NCI-H146 (cell line): ENCODE data around the gene RNF152.
A peak's percentile ranks its signal among the peaks of the same experiment; 100 is the strongest.

Experiments used
- DNase-seq: peaks from one replicate; lab custom pipeline; 2025; lab: John Stamatoyannopoulos, UW

Gene RNF152

GRCh38 chr18:61892683-61893308 lies at the start of gene RNF152:
Gene RNF152 (minus strand): TSS chr18:61893007. CDS start chr18:61816463, 76,544 bp downstream.
- DNase-seq = peak; percentile 85

- DNase-seq = no peak
These were observed 49.2 kb upstream of the RNF152 start for GRCh38 chr18:61941948-61942471.

- DNase-seq = no peak
These were observed 46.4 kb upstream of the RNF152 start for GRCh38 chr18:61939046-61939674.

GRCh38 chr18:61935362-61935761 lies 42.6 kb upstream of the RNF152 start:
- no peak for DNase-seq

GRCh38 chr18:61931654-61932379 lies 39.0 kb upstream of the RNF152 start:
- DNase-seq = no peak

GRCh38 chr18:61929881-61930640 lies 37.3 kb upstream of the RNF152 start:
- DNase-seq = peak; percentile 95

- DNase-seq = no peak
These were observed 33.7 kb upstream of the RNF152 start for GRCh38 chr18:61926532-61926931.

GRCh38 chr18:61924550-61924949 lies 31.7 kb upstream of the RNF152 start:
- no peak for DNase-seq

- no peak for DNase-seq
These were observed 29.6 kb upstream of the RNF152 start for GRCh38 chr18:61922435-61922834.

DNA sequence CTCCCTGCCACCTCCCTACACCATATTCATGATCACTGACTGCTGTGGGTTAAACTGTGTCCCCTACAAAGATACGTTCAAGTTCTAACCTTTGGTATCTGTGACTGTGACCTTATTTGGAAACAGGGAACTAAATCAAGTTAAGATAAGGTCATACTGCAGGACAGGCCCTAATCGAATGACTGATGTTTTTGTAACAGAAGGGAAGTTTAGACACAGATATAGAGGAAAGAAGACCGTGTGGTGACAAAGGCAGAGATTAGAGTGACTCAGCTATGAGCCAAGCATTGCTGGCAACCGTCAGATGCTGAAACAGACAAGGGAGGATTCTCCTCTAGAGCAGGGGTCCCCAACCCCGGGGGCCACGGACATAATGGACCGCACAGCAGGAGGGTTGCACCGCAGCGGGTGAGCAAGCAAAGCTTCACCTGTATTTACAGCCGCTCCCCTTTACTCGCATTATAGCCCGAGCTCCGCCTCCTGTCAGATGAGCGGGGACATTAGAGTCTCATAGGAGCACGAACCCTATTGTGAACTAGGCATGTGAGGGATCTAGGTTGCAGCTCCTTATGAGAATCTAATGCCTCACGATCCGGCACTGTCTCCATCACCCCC lies 28.9 kb upstream of the RNF152 start:
- DNase-seq = peak; percentile 95

DNA sequence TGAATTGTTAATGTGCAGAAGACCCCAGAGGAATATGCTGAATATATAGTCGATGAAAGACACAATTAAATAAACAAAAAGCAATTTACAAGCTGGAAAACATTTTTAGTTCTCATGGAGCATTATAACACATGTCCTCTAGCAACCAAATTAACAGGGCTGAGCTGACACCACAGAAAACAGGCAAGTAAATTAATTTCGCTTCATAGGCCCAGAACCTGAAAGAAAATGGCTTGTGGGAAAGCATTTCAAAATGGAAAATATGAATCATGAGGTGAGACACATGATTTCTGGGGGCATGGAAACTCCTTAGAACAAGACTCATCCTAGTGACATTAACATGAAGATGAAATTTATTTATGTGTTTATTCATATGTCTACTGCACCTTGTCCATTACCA lies 25.0 kb upstream of the RNF152 start:
- DNase-seq = no peak

DNA sequence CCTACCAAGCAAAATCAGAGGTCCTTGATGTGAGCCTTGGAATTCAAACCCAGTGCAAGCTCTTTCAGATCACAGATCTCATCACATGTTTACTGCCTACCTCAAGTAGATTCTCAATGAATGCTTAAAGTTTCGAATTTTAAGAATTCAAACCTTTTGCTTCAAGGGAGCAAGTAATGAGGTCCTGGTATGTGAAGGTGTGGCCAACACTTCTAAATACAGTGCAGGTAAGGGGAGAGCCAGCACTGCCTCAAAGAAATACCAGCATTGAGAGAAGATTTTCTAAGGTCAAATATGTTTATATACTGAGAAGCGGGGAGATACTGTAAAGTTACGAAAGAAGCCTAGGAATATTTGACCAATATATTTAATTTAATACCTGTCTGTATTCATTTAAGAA lies 19.7 kb upstream of the RNF152 start:
- DNase-seq = no peak

- DNase-seq = no peak
These were observed 17.3 kb upstream of the RNF152 start for GRCh38 chr18:61910101-61910500.

GRCh38 chr18:61908661-61909060 lies 15.9 kb upstream of the RNF152 start:
- DNase-seq = no peak

DNA sequence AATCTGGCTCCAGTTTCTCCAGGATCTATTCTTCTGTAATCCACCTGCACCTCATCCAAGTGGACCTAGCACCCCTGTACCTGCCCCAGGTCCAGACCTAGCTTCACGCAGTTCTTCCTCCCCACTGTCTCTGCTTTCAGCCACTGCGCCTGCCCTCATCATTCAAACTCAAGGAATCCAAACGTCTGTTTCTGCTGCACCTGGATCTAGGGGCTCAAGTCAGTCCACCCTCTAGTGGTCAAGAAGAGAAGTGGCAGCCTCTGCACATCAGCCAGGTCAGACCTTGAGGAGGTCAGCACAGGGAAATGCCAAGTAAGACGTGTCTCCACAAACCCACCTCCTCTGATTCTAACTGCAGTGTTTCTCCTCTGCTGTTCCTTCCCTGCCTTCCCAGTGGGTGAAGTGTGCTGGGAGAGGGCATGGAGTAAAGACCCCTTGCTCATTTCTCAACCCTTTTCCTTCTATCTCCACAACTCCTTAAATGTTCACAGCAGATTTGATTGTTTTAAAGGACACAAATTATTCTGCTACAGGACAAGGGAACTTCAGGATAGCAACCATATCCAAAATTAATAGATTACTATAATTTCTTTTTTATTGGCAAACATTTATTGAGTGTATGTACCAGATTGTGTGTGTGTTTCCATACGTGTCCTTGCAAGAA lies 8.6 kb upstream of the RNF152 start:
- DNase-seq = peak; percentile 82

GRCh38 chr18:61900504-61901281 lies 7.9 kb upstream of the RNF152 start:
- DNase-seq = no peak

DNA sequence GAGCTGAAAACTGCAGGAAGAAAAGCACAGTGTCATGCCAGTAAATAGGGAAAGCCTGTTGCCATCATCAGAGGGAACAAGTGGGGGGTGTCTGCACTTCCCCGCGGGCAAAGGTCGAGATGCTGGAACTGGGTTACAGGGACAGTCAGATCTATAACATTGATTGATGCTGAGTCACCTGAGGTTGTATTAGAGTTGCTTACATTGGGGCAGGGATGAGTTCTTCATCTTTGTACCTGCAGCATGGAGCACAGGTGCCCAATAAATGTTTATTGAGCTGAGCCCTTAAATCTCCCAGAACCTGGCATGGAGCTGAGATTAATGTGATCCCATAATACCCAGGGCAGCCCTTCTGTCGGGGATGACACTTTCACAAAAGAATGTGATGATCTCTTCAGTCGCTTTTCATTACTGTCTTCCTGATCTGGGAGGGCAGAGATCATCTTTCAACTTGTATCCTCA lies 5.9 kb upstream of the RNF152 start:
- no peak for DNase-seq

DNA sequence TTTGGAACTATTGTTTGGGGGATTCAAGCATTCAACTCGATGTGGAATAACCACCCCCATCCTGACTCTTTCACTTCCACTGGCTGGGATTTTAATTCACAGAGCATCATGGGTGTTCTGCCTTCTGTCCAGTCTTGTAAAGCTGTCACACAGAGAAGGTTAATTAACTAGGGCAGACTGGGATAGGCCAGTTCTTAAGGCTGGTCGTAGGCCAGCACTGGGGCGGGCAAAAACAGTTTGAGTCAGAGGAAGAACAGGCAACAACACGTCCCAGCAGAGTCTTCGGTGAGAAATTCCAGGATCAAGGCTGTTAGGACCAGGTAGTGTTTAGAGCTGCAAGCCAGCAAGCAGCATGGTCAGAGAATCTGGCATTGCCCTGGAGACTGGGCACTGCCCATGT lies 4.0 kb upstream of the RNF152 start:
- DNase-seq = no peak

GRCh38 chr18:61896118-61896517 lies 3.3 kb upstream of the RNF152 start:
- DNase-seq = no peak

GRCh38 chr18:61894751-61895524 lies 2.1 kb upstream of the RNF152 start:
- no peak for DNase-seq
